ENCODE data around the gene DNMT3B. TPM values are rescaled to one million over a fixed set of nuclear protein-coding genes. Genes with fewer than 3 reads are reported as not detected.

DNMT3B gene
- polyA plus RNA-seq, 1 experiment: 1.3 TPM

DNA sequence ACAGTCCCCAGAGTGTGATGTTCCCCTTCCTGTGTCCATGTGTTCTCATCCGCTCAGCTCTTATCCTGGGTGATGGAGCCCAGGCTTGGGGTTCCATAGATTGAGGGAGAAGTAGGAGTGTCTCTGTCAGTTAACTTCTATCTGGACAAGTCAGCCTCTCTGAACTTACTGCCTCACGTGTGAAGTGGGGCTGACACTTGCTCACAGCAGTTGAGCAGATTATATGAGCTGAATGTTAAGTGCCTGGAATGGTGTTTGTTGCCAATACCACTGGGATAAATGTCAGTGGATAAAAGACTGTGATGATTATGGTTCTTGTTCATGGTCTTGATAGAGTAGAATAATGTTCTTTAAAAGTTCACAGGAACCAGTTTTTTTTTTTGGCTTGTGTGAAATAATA is 79.4 kb downstream of the DNMT3B start:
- TF ChIP-seq CTCF (IDR thresholded peaks at IDR 0.05; ENCODE audit: insufficient read depth, low read depth, low read length): no peak
- Histone ChIP-seq H3K27me3 (ENCODE audit: control insufficient read depth, insufficient read depth, low read length) (no peaks in the 10 kb centered on the region), H3K36me3 (ENCODE audit: control insufficient read depth, insufficient read depth, low read length) (peaks cover 27% of the 10 kb centered on the region), H3K4me3 (ENCODE audit: low read depth, low read length) (no peak overlapping the region)
- POLR2A ChIA-PET: no interaction called here
- CTCF ChIA-PET: interaction anchor here (1.2 kb wide), 1 partner anchor 12 kb away, joined by 7 read pairs; no protein-coding TSS in a partner anchor
- no peak for DNase-seq (ENCODE audit: low read depth)

- Histone ChIP-seq H3K4me3 (ENCODE audit: low read depth, low read length) (no peak overlapping the region), H3K27me3 (ENCODE audit: control insufficient read depth, insufficient read depth, low read length) (no peaks in the 10 kb centered on the region), H3K36me3 (ENCODE audit: control insufficient read depth, insufficient read depth, low read length) (peaks cover 24% of the 10 kb centered on the region)
- DNase-seq (ENCODE audit: low read depth): no peak
- TF ChIP-seq CTCF (IDR thresholded peaks at IDR 0.05; ENCODE audit: insufficient read depth, low read depth, low read length): no peak
- ChIA-PET CTCF (interaction anchor here (0.6 kb wide), 2 partner anchors 43 to 1339 kb away, joined by 3 to 4 read pairs; no protein-coding TSS in a partner anchor), POLR2A (no interaction called here)
Observed at GRCh38 chr20:32842688-32843524, 80.7 kb downstream of the DNMT3B start.

- Histone ChIP-seq H3K36me3 (ENCODE audit: control insufficient read depth, insufficient read depth, low read length) (peaks cover 21% of the 10 kb centered on the region), H3K4me3 (ENCODE audit: low read depth, low read length) (no peak overlapping the region), H3K27me3 (ENCODE audit: control insufficient read depth, insufficient read depth, low read length) (no peaks in the 10 kb centered on the region)
- no peak for TF ChIP-seq CTCF (IDR thresholded peaks at IDR 0.05; ENCODE audit: insufficient read depth, low read depth, low read length)
- CTCF ChIA-PET: no interaction called here
- POLR2A ChIA-PET: no interaction called here
- DNase-seq (ENCODE audit: low read depth): no peak
Observed at GRCh38 chr20:32845786-32846185, 83.6 kb downstream of the DNMT3B start.

GRCh38 chr20:32846852-32847251 is 84.7 kb downstream of the DNMT3B start:
- no peak overlapping the region for H3K4me3 ChIP-seq (ENCODE audit: low read depth, low read length)
- H3K27me3 ChIP-seq (ENCODE audit: control insufficient read depth, insufficient read depth, low read length): no peaks in the 10 kb centered on the region
- DNase-seq (ENCODE audit: low read depth): no peak
- H3K36me3 ChIP-seq (ENCODE audit: control insufficient read depth, insufficient read depth, low read length): peaks cover 20% of the 10 kb centered on the region
- ChIA-PET POLR2A (no interaction called here), CTCF (interaction anchor here (1.3 kb wide), 1 partner anchor 17 kb away, joined by 3 read pairs; no protein-coding TSS in a partner anchor)
- no peak for TF ChIP-seq CTCF (IDR thresholded peaks at IDR 0.05; ENCODE audit: insufficient read depth, low read depth, low read length)

GRCh38 chr20:32847964-32848363 is 85.8 kb downstream of the DNMT3B start:
- CTCF ChIA-PET: no interaction called here
- POLR2A ChIA-PET: interaction anchor here (0.6 kb wide), 1 partner anchor 145 kb away, joined by 3 read pairs; no protein-coding TSS in a partner anchor
- peaks cover 17% of the 10 kb centered on the region for H3K36me3 ChIP-seq (ENCODE audit: control insufficient read depth, insufficient read depth, low read length)
- no peaks in the 10 kb centered on the region for H3K27me3 ChIP-seq (ENCODE audit: control insufficient read depth, insufficient read depth, low read length)
- no peak for TF ChIP-seq CTCF (IDR thresholded peaks at IDR 0.05; ENCODE audit: insufficient read depth, low read depth, low read length)
- no peak for DNase-seq (ENCODE audit: low read depth)
- no peak overlapping the region for H3K4me3 ChIP-seq (ENCODE audit: low read depth, low read length)
